Measurements from ENCODE around the gene GLIS2. TPM values are rescaled to one million over a fixed set of nuclear protein-coding genes. Genes with fewer than 3 reads are reported as not detected.

The GLIS2 gene
- total RNA-seq, 2 experiments from 2014 or later, result 0.08 to 0.16 TPM

- H3K4me1 Mint-ChIP-seq, result no peaks in the 10 kb centered on the region
- no peaks in the 10 kb centered on the region for H3K9me3 Mint-ChIP-seq
- no peak overlapping the region for H3K27ac Mint-ChIP-seq
- H3K36me3 Mint-ChIP-seq, result no peaks in the 10 kb centered on the region
- H3K4me3 Mint-ChIP-seq, result no peak overlapping the region
- no peak for DNase-seq
- no peaks in the 10 kb centered on the region for H3K27me3 Mint-ChIP-seq
These were observed 65.4 kb downstream of the GLIS2 start for GRCh38 chr16:4381072-4381934.

- Mint-ChIP-seq H3K9me3 (no peaks in the 10 kb centered on the region), H3K36me3 (no peaks in the 10 kb centered on the region), H3K4me1 (no peaks in the 10 kb centered on the region), H3K27ac (no peak overlapping the region), H3K27me3 (no peaks in the 10 kb centered on the region), H3K4me3 (no peak overlapping the region)
- no peak for DNase-seq
These were observed 66.3 kb downstream of the GLIS2 start for GRCh38 chr16:4381935-4382794.

GRCh38 chr16:4382795-4383357, 67.0 kb downstream of the GLIS2 start:
- H3K4me1 Mint-ChIP-seq, result no peaks in the 10 kb centered on the region
- no peak overlapping the region for H3K4me3 Mint-ChIP-seq
- no peaks in the 10 kb centered on the region for H3K27me3 Mint-ChIP-seq
- no peak overlapping the region for H3K27ac Mint-ChIP-seq
- H3K36me3 Mint-ChIP-seq, result no peaks in the 10 kb centered on the region
- H3K9me3 Mint-ChIP-seq, result no peaks in the 10 kb centered on the region
- no peak for DNase-seq

GRCh38 chr16:4383591-4384444, 68.0 kb downstream of the GLIS2 start:
- H3K36me3 Mint-ChIP-seq, result no peaks in the 10 kb centered on the region
- H3K4me1 Mint-ChIP-seq, result no peaks in the 10 kb centered on the region
- H3K4me3 Mint-ChIP-seq, result no peak overlapping the region
- H3K27me3 Mint-ChIP-seq, result no peaks in the 10 kb centered on the region
- DNase-seq, result no peak
- H3K9me3 Mint-ChIP-seq, result no peaks in the 10 kb centered on the region
- no peak overlapping the region for H3K27ac Mint-ChIP-seq

GRCh38 chr16:4384509-4384942, 68.7 kb downstream of the GLIS2 start:
- Mint-ChIP-seq H3K9me3 (no peaks in the 10 kb centered on the region), H3K36me3 (no peaks in the 10 kb centered on the region), H3K4me3 (no peak overlapping the region), H3K27me3 (no peaks in the 10 kb centered on the region), H3K4me1 (no peaks in the 10 kb centered on the region), H3K27ac (no peak overlapping the region)
- DNase-seq, result no peak

- Mint-ChIP-seq H3K36me3 (no peaks in the 10 kb centered on the region), H3K27me3 (no peaks in the 10 kb centered on the region), H3K27ac (no peak overlapping the region), H3K9me3 (no peaks in the 10 kb centered on the region), H3K4me3 (no peak overlapping the region), H3K4me1 (no peaks in the 10 kb centered on the region)
- no peak for DNase-seq
These were observed 69.4 kb downstream of the GLIS2 start for GRCh38 chr16:4385066-4385788.

GRCh38 chr16:4385789-4386450, 70.1 kb downstream of the GLIS2 start:
- DNase-seq, result no peak
- Mint-ChIP-seq H3K9me3 (no peaks in the 10 kb centered on the region), H3K27ac (peak overlapping the region; percentile 6), H3K4me1 (no peaks in the 10 kb centered on the region), H3K27me3 (no peaks in the 10 kb centered on the region), H3K4me3 (no peak overlapping the region), H3K36me3 (no peaks in the 10 kb centered on the region)

- no peak overlapping the region for H3K4me3 Mint-ChIP-seq
- H3K36me3 Mint-ChIP-seq, result no peaks in the 10 kb centered on the region
- H3K27me3 Mint-ChIP-seq, result no peaks in the 10 kb centered on the region
- H3K9me3 Mint-ChIP-seq, result no peaks in the 10 kb centered on the region
- H3K27ac Mint-ChIP-seq, result no peak overlapping the region
- DNase-seq, result no peak
- H3K4me1 Mint-ChIP-seq, result no peaks in the 10 kb centered on the region
These were observed 70.6 kb downstream of the GLIS2 start for GRCh38 chr16:4386451-4386805.

GRCh38 chr16:4386951-4387565, 71.2 kb downstream of the GLIS2 start:
- Mint-ChIP-seq H3K4me1 (no peaks in the 10 kb centered on the region), H3K27ac (no peak overlapping the region), H3K4me3 (no peak overlapping the region), H3K9me3 (no peaks in the 10 kb centered on the region), H3K36me3 (no peaks in the 10 kb centered on the region), H3K27me3 (no peaks in the 10 kb centered on the region)
- DNase-seq, result no peak

- DNase-seq, result no peak
- Mint-ChIP-seq H3K4me1 (peaks cover 2% of the 10 kb centered on the region), H3K36me3 (no peaks in the 10 kb centered on the region), H3K4me3 (no peak overlapping the region), H3K9me3 (no peaks in the 10 kb centered on the region), H3K27me3 (no peaks in the 10 kb centered on the region), H3K27ac (no peak overlapping the region)
These were observed 71.9 kb downstream of the GLIS2 start for GRCh38 chr16:4387781-4388180.

- DNase-seq, result no peak
- Mint-ChIP-seq H3K4me1 (peaks cover 2% of the 10 kb centered on the region), H3K9me3 (no peaks in the 10 kb centered on the region), H3K36me3 (no peaks in the 10 kb centered on the region), H3K27me3 (no peaks in the 10 kb centered on the region), H3K4me3 (no peak overlapping the region), H3K27ac (no peak overlapping the region)
These were observed 72.6 kb downstream of the GLIS2 start for GRCh38 chr16:4388271-4389021.
